Mesodermal cell (in vitro differentiated cells): ENCODE data around the gene ENTPD5.
A peak's percentile ranks its signal among the peaks of the same experiment; 100 is the strongest.

Experiments
- H3K27ac ChIP-seq: 2 replicates; pipeline ENCODE4 v1.7.0; 2013; ENCODE audit warnings: mild to moderate bottlenecking, low read depth, low read length, moderate library complexity; ENCODE audit not compliant: severe bottlenecking
- H3K36me3 ChIP-seq: 2 replicates; pipeline ENCODE4 v1.7.1; 2013; ENCODE audit warnings: mild to moderate bottlenecking, low read length, moderate library complexity; ENCODE audit not compliant: control insufficient read depth, insufficient read depth
- H3K4me1 ChIP-seq: one replicate; pipeline ENCODE4 v1.7.1; 2013; ENCODE audit warnings: mild to moderate bottlenecking, low read length; ENCODE audit not compliant: insufficient read depth, control insufficient read depth, poor library complexity, severe bottlenecking
- H3K4me3 ChIP-seq: 2 replicates; pipeline ENCODE4 v1.7.0; 2013; ENCODE audit warnings: low read length, control low read depth, mild to moderate bottlenecking; ENCODE audit not compliant: insufficient read depth, poor library complexity, severe bottlenecking; ENCODE audit errors: extremely low read depth
- H3K9me3 ChIP-seq: 2 replicates; pipeline ENCODE4 v1.7.1; 2013; ENCODE audit warnings: mild to moderate bottlenecking, low read length, moderate library complexity; ENCODE audit not compliant: control insufficient read depth
- whole genome bisulfite sequencing, 2 experiments: methylation state at CpG; one replicate each; pipeline ENCODE4 v1.1.5; 2013; ENCODE audit warnings: missing lambda C conversion rate in 2 of 2; ENCODE audit not compliant: insufficient coverage in 2 of 2; 5-methylcytosine and 5-hydroxymethylcytosine counted together

ENTPD5 gene

GRCh38 chr14:73973497-73973896, 45.6 kb downstream of the ENTPD5 start:
- Histone ChIP-seq H3K4me3 (no peak overlapping the region), H3K4me1 (no peaks in the 10 kb centered on the region), H3K36me3 (peaks cover 22% of the 10 kb centered on the region), H3K9me3 (no peaks in the 10 kb centered on the region), H3K27ac (no peak overlapping the region)
- WGBS, 2 experiments, result 93 to 95% methylated on average over 2 of the region's 2 CpGs

GRCh38 chr14:73968885-73969284, 50.2 kb downstream of the ENTPD5 start:
- Histone ChIP-seq H3K27ac (no peak overlapping the region), H3K36me3 (peaks cover 28% of the 10 kb centered on the region), H3K4me3 (no peak overlapping the region), H3K4me1 (no peaks in the 10 kb centered on the region), H3K9me3 (no peaks in the 10 kb centered on the region)
- 93 to 100% methylated on average over 1 of the region's 2 CpGs for WGBS, 2 experiments

- Histone ChIP-seq H3K9me3 (no peaks in the 10 kb centered on the region), H3K4me3 (no peak overlapping the region), H3K4me1 (no peaks in the 10 kb centered on the region), H3K27ac (no peak overlapping the region), H3K36me3 (peaks cover 61% of the 10 kb centered on the region)
- 100% methylated on average over 1 to 2 of the region's 4 CpGs for WGBS, 2 experiments
Observed at GRCh38 chr14:73965216-73965615, 53.9 kb downstream of the ENTPD5 start.

- Histone ChIP-seq H3K4me3 (no peak overlapping the region), H3K9me3 (no peaks in the 10 kb centered on the region), H3K36me3 (peaks cover 81% of the 10 kb centered on the region), H3K27ac (no peak overlapping the region), H3K4me1 (no peaks in the 10 kb centered on the region)
- 96 to 97% methylated on average over 12 of the region's 12 CpGs for WGBS, 2 experiments
Observed at GRCh38 chr14:73961192-73961591, 57.9 kb downstream of the ENTPD5 start.

GRCh38 chr14:73958591-73958990, 60.5 kb downstream of the ENTPD5 start:
- Histone ChIP-seq H3K9me3 (no peaks in the 10 kb centered on the region), H3K27ac (no peak overlapping the region), H3K36me3 (peaks cover 91% of the 10 kb centered on the region), H3K4me3 (no peak overlapping the region), H3K4me1 (no peaks in the 10 kb centered on the region)

GRCh38 chr14:73955674-73956073, 63.4 kb downstream of the ENTPD5 start:
- 95 to 100% methylated on average over 3 to 5 of the region's 5 CpGs for WGBS, 2 experiments
- no peak overlapping the region for H3K27ac ChIP-seq
- H3K4me1 ChIP-seq, result peaks cover 3% of the 10 kb centered on the region
- H3K9me3 ChIP-seq, result no peaks in the 10 kb centered on the region
- H3K36me3 ChIP-seq, result peaks cover 67% of the 10 kb centered on the region
- no peak overlapping the region for H3K4me3 ChIP-seq

GRCh38 chr14:73953731-73954130, 65.4 kb downstream of the ENTPD5 start:
- Histone ChIP-seq H3K4me1 (peaks cover 3% of the 10 kb centered on the region), H3K36me3 (peaks cover 49% of the 10 kb centered on the region), H3K4me3 (no peak overlapping the region), H3K27ac (no peak overlapping the region), H3K9me3 (no peaks in the 10 kb centered on the region)
- WGBS, 2 experiments, result 100% methylated on average over 1 of the region's 1 CpG; no CpG with 5 or more reads in 1 of the 2 experiments

GRCh38 chr14:73949752-73950734, 69.0 kb downstream of the ENTPD5 start, which contains the start of the genes COQ6 and FAM161B:
TSS of gene COQ6 (plus strand) at chr14:73950302. CDS start at chr14:73950333, 31 bp downstream.
TSS of gene FAM161B (minus strand) at chr14:73950094. CDS start at chr14:73950026, 68 bp downstream.
- peak within 1 kb of the TSS; percentile 74 for H3K4me3 ChIP-seq
- no peaks in the 10 kb centered on the region for H3K9me3 ChIP-seq
- H3K36me3 ChIP-seq, result peaks cover 18% of the 10 kb centered on the region
- 0% methylated on average over 56 to 63 of the region's 70 CpGs for WGBS, 2 experiments
- peak within 1 kb of the TSS; percentile 98 for H3K27ac ChIP-seq
- H3K4me1 ChIP-seq, result peaks cover 3% of the 10 kb centered on the region

GRCh38 chr14:73945159-73945670, 73.9 kb downstream of the ENTPD5 start:
- Histone ChIP-seq H3K4me3 (no peak overlapping the region), H3K36me3 (no peaks in the 10 kb centered on the region), H3K27ac (no peak overlapping the region), H3K4me1 (no peaks in the 10 kb centered on the region), H3K9me3 (no peaks in the 10 kb centered on the region)
- 88 to 93% methylated on average over 1 to 4 of the region's 4 CpGs for WGBS, 2 experiments

GRCh38 chr14:73944432-73945158, 74.5 kb downstream of the ENTPD5 start:
- WGBS, 2 experiments, result 96% methylated on average over 16 of the region's 17 CpGs
- no peaks in the 10 kb centered on the region for H3K36me3 ChIP-seq
- H3K9me3 ChIP-seq, result no peaks in the 10 kb centered on the region
- no peak overlapping the region for H3K27ac ChIP-seq
- no peak overlapping the region for H3K4me3 ChIP-seq
- H3K4me1 ChIP-seq, result no peaks in the 10 kb centered on the region
